AG10803 (cell line): ENCODE data around the gene SRGAP3.
"Not testable (repeated sequence)": the region's sequence is repeated elsewhere in the genome, so short reads cannot be mapped to it uniquely, and the experiment has no call there.

Experiments
- DNase-seq: peaks from one replicate; pipeline ENCODE4 v3.0.0; 2010; ENCODE audit warnings: low read depth
- H3K4me3 ChIP-seq: 2 replicates; pipeline ENCODE4 v1.5.1; 2011; ENCODE audit warnings: mild to moderate bottlenecking, low read length, control low read depth
- CTCF ChIP-seq: conservative IDR thresholded peaks from 2 replicates; pipeline ENCODE4 v1.5.1; 2011; ENCODE audit warnings: mild to moderate bottlenecking, low read length, control low read depth, inconsistent platforms

SRGAP3 gene

GRCh38 chr3:9098716-9099675 lies 150.4 kb downstream of the SRGAP3 start:
- DNase-seq: no peak
- no peak for TF ChIP-seq CTCF
- H3K4me3 ChIP-seq: no peak overlapping the region

DNA sequence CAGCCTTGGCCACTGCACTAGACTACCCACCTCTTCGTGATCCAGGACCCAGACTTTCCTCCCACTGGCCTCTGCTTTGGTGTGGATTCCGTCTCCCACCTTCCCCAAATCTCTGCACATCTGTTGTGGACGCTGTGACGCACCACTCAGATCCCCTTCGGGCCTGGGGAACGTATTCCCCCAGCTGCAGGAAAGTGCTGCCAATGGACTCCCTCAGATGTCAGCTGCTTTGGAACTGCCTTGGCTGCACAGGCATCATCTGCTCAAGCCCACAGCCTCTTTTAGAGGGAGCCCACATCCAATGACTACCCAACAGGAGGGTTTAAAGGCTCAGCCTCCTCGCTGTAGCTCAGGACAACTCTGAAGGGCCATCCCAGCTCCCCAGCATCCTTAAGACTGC lies 152.0 kb downstream of the SRGAP3 start:
- no peak overlapping the region for H3K4me3 ChIP-seq
- TF ChIP-seq CTCF: no peak
- DNase-seq: no peak

DNA sequence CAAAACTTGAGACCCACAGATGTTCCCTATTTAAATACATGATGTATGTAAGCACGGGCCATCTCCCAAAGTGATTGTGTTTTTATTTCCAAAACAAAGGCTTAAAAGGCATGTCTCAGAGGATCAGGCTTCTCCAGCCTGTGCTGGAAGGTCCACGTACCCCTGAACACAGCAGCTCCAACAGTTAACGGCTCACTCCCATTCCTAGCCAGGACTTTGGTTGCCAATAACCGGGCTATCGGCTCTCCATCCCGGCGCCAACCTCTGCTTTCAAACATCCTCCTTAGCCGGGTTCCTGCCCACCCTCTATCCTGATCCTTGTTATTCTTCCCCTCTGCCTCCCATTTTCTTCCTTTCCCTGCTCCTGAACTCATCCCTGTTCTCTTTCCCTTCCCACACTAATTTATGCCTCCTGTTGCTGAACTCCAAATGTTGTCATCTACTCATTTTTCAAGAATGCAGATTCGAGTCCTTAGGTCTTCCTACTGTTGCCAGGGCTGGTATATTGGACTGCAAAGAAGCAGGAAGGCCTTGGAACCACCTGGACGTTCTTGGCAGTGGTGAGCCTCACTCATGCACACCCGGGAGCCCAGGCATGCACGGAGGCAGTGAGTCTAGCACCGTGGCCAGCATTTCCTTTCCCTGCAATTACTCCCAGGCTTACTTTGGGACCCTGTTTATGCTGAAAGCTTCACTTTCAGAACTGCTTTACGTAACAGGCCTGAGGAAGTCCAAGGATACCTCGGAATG lies 157.8 kb downstream of the SRGAP3 start:
- TF ChIP-seq CTCF: no peak
- no peak for DNase-seq
- H3K4me3 ChIP-seq: no peak overlapping the region

GRCh38 chr3:9088441-9089353 lies 160.7 kb downstream of the SRGAP3 start:
- TF ChIP-seq CTCF: no peak
- H3K4me3 ChIP-seq: no peak overlapping the region
- peak; percentile 32 for DNase-seq

DNA sequence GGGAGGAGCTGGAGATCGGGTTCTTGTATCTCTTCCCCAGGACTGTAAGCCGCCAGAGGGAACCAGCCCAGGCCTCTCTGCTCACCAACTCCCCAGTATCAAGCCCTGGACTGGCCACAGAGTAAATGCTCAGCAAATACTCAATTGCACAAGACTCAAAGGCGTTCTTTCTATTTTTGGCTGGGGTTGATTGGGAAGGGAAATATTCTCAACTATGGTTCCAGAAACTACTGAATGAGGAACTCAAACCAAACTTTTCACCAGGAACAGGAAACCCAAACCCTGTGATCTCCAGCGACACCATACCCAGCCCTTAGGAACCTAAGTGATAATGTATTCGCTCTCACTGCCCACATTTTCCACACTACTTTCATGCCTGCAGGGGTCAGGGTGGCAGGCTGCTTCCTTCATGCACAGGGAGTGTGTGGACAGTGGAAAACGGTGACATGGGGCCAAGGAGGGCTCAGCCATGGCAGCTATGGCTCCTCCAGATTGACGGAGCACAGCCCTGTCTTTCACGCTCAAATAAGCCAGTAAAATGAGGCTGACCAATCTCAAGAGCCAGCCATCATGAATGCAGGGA lies 161.5 kb downstream of the SRGAP3 start:
- no peak for TF ChIP-seq CTCF
- DNase-seq: no peak

GRCh38 chr3:9085428-9085827 lies 164.0 kb downstream of the SRGAP3 start:
- not testable (repeated sequence) for H3K4me3 ChIP-seq, DNase-seq

More for the DNA sequence above, 161.5 kb downstream of the SRGAP3 start:
- H3K4me3 ChIP-seq: no peak overlapping the region
